Measurements from ENCODE around the gene TENM4. TPM values are rescaled to one million over a fixed set of nuclear protein-coding genes. Genes with fewer than 3 reads are reported as not detected.

Gene TENM4
- total and polyA plus RNA-seq, 2 of the 8 experiments (the other 6 are each of a cell fraction or from before 2014, with no cell fraction given), result 3.5 to 7.2 TPM

- TF ChIP-seq CHD7 (IDR thresholded peaks at IDR 0.05; ENCODE audit: insufficient replicate concordance, low read length) (no peak), SAP30 (IDR thresholded peaks at IDR 0.05; ENCODE audit: insufficient read depth, insufficient replicate concordance, low read length) (no peak), CHD1 (IDR thresholded peaks at IDR 0.05; ENCODE audit: low read depth, low read length) (no peak), KDM5A (IDR thresholded peaks at IDR 0.05; ENCODE audit: low read length) (no peak), FOSL1 (IDR thresholded peaks at IDR 0.05; ENCODE audit: insufficient read depth, low read depth, low read length) (no peak), ASH2L (IDR thresholded peaks at IDR 0.05; ENCODE audit: low read length) (no peak)
Measured at GRCh38 chr11:79071190-79071589, 369.6 kb downstream of the TENM4 start (continued).
